Astrocyte (in vitro differentiated cells and primary cell): Measurements from ENCODE around the gene KRTAP12-2.

Experiments
- CTCF ChIP-seq: IDR thresholded peaks from 2 replicates; pipeline ENCODE4 v1.5.1; 2011; ENCODE audit warnings: low read depth, mild to moderate bottlenecking, inconsistent platforms, low read length, moderate library complexity; ENCODE audit not compliant: insufficient read depth
- EZH2 ChIP-seq: IDR thresholded peaks from 2 replicates; pipeline ENCODE4 v1.6.1; 2012; ENCODE audit warnings: mild to moderate bottlenecking, low read length, inconsistent platforms; ENCODE audit not compliant: insufficient read depth

DNA sequence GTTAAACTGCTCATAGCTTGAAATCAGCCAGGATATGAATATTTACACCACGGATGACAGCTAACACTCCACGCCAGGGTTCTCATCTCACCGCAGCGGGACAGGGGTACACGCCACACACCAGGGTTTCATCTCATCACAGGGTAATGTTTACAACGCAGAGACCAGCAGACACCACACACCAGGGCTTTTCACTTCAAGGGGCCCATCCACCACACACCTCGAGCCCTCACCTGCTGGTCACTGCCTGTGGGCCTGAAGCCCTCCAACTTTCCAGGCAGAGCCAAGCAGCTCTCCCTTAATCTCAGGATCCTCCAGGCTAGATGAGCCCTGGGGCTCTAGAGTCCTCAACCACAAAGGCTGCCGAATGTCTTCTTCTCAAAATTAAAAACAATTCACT lies 28.9 kb upstream of the KRTAP12-2 start:
- TF ChIP-seq CTCF (no peak), EZH2 (no peak)
